HepG2 (cell line): Measurements from ENCODE around the gene UMOD. TPM values are rescaled to one million over a fixed set of nuclear protein-coding genes. Genes with fewer than 3 reads are reported as not detected.

Experiments
- HNF4A ChIP-seq: sonication (generic); formaldehyde crosslinking; IDR thresholded peaks from 2 replicates; pipeline ENCODE4 v1.4.0; 2020; ENCODE audit warnings: missing genetic modification reagents
- IRF9 ChIP-seq: sonication (generic); formaldehyde crosslinking; IDR thresholded peaks from 2 replicates; pipeline ENCODE4 v1.8.0; 2022; ENCODE audit warnings: missing genetic modification reagents, mild to moderate bottlenecking, borderline replicate concordance
- LCORL ChIP-seq, 2 experiments: fragments of 450-650 bp in 1 of 2; sonication (generic) in 1 of 2; formaldehyde crosslinking in 1 of 2; IDR thresholded peaks; 2 replicates each; pipeline versions ENCODE4 v1.5.0 to v1.6.1; 2017 to 2020; ENCODE audit warnings: antibody characterized with exemption in 1 of 2, missing genetic modification reagents in 1 of 2
- NCOA2 ChIP-seq: sonication (generic); formaldehyde crosslinking; IDR thresholded peaks from 2 replicates; pipeline ENCODE4 v1.8.0; 2022; ENCODE audit warnings: inconsistent platforms
- SALL1 ChIP-seq: sonication (generic); formaldehyde crosslinking; IDR thresholded peaks from 2 replicates; pipeline ENCODE4 v1.8.0; 2022; ENCODE audit warnings: mild to moderate bottlenecking, missing genetic modification reagents
- SMAD3 ChIP-seq: sonication (generic); formaldehyde crosslinking; IDR thresholded peaks from 2 replicates; pipeline ENCODE4 v1.4.0; 2020; ENCODE audit warnings: missing genetic modification reagents
- SMC3 ChIP-seq: IDR thresholded peaks from 2 replicates; pipeline ENCODE4 v1.6.1; 2011; ENCODE audit warnings: low read length, improper control_type of control experiment
- SP5 ChIP-seq: IDR thresholded peaks from 2 replicates; pipeline ENCODE4 v1.6.1; 2016; ENCODE audit warnings: low read depth, borderline replicate concordance
- SPEN ChIP-seq: sonication (generic); formaldehyde crosslinking; IDR thresholded peaks from 2 replicates; pipeline ENCODE4 v1.5.1; 2020; ENCODE audit warnings: low read depth, mild to moderate bottlenecking, missing genetic modification reagents
- STAG1 ChIP-seq: sonication (generic); formaldehyde crosslinking; IDR thresholded peaks from 2 replicates; pipeline ENCODE4 v1.4.0; 2020; ENCODE audit warnings: missing genetic modification reagents
- TFDP2 ChIP-seq: sonication (generic); formaldehyde crosslinking; IDR thresholded peaks from 2 replicates; pipeline ENCODE4 v1.4.0; 2020; ENCODE audit warnings: missing genetic modification reagents
- TGIF2 ChIP-seq: IDR thresholded peaks from 2 replicates; pipeline ENCODE4 v1.6.1; 2016; ENCODE audit warnings: control low read depth, missing compliant biosample characterization
- ZFP41 ChIP-seq: sonication (generic); formaldehyde crosslinking; IDR thresholded peaks from 2 replicates; pipeline ENCODE4 v1.4.0; 2020; ENCODE audit warnings: mild to moderate bottlenecking, missing genetic modification reagents, borderline replicate concordance
- ZNF343 ChIP-seq: sonication (generic); formaldehyde crosslinking; IDR thresholded peaks from 2 replicates; pipeline ENCODE4 v1.4.0; 2020; ENCODE audit warnings: mild to moderate bottlenecking, missing genetic modification reagents
- ZNF639 ChIP-seq: conservative IDR thresholded peaks from 2 replicates; pipeline ENCODE4 v1.6.1; 2018; ENCODE audit warnings: missing genetic modification reagents
- ZSCAN25 ChIP-seq: sonication (generic); formaldehyde crosslinking; IDR thresholded peaks from 2 replicates; pipeline ENCODE4 v1.8.0; 2022; ENCODE audit warnings: mild to moderate bottlenecking, missing genetic modification reagents
- polyA plus RNA-seq, 8 experiments: library from polyadenylated mRNA; depleted of rRNA in 3 of 8; stranded (reverse) in 7 of 8; unstranded in 1 of 8; fragments of >200 nt; fragmentation: Illumina TruSeq in 4 of 8; extraction: Trizol in 4 of 8; gene quantifications; 2 replicates each; pipeline versions ENCODE4 v1.2.1 to v1.2.3, GENCODE V29; 2011 to 2016; ENCODE audit warnings: low read depth in 4 of 8, missing spikeins in 1 of 8, mixed read lengths in 1 of 8; ENCODE audit not compliant: insufficient read depth in 1 of 8
- total RNA-seq, 5 experiments: library from RNA; depleted of rRNA; stranded (reverse); fragments of >200 nt; fragmentation: Illumina TruSeq; extraction: Trizol; gene quantifications; 2 replicates each; pipeline ENCODE4 v1.2.3, GENCODE V29; 2016; ENCODE audit warnings: low read depth in 1 of 5
- TF ChIP-seq, protein P1 (sequence below): sonication (generic); formaldehyde crosslinking; conservative IDR thresholded peaks from 2 replicates; pipeline ENCODE4 v1.5.0; 2020; ENCODE audit warnings: missing genetic modification reagents
- TF ChIP-seq, protein P2 (sequence below): sonication (generic); formaldehyde crosslinking; IDR thresholded peaks from 2 replicates; pipeline ENCODE4 v1.8.0; 2022; ENCODE audit warnings: missing genetic modification reagents, mild to moderate bottlenecking, moderate library complexity, borderline replicate concordance
- TF ChIP-seq, protein P3 (sequence below): sonication (generic); formaldehyde crosslinking; IDR thresholded peaks from 2 replicates; pipeline ENCODE4 v1.4.0; 2020; ENCODE audit warnings: missing genetic modification reagents

The UMOD gene
- total and polyA plus RNA-seq, 2 of the 13 experiments (the other 11 are each of a cell fraction or from before 2014, with no cell fraction given): not detected

DNA sequence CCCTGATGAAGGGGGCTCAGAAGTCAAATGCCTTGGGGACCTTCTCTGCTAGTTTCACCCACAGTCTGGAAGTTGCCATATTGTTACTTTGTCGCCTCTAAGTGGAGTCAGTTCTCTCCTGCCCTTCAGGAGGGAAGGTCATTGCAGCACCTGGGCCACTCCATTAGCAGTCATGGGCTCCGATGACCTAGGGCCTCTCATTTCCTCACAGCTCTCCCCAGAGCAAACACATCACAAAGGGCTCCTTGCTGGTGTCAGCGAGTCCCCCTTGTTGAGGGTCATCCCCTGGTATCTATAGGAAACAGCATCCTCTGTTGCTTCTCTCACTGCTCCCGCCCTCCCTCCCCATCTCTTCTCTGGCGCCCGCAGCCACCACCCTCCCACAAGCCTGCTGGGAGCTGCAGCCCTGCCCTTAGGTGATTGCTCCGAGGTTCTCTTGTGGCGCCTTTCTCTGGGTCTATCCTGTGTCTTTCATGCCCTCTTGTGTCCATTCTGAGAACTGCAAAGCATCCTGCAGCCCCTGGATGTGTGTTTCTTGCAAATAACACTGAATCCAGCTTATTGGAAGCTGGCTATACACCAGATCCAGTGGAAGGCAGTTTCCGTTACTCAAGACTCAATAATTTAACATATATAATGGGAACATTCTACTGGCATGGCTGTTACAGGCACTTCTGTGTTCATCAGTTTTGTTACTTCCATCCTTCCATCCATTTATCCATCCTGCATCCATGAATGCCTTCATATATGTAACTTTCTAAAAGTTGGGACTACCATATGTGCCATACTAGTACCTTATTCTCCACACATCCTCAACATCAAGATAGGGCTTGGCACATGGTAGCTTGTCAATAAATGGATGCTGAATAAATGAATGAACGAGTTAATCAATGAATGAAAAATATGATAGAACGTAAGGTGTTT is 30.9 kb upstream of the UMOD start (continued):
- TF ChIP-seq, protein P1, sequence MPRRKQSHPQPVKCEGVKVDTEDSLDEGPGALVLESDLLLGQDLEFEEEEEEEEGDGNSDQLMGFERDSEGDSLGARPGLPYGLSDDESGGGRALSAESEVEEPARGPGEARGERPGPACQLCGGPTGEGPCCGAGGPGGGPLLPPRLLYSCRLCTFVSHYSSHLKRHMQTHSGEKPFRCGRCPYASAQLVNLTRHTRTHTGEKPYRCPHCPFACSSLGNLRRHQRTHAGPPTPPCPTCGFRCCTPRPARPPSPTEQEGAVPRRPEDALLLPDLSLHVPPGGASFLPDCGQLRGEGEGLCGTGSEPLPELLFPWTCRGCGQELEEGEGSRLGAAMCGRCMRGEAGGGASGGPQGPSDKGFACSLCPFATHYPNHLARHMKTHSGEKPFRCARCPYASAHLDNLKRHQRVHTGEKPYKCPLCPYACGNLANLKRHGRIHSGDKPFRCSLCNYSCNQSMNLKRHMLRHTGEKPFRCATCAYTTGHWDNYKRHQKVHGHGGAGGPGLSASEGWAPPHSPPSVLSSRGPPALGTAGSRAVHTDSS: 0 out of 2 replicates have a peak, but pooled peaks have one; percentile 24
- TF ChIP-seq, protein P2, sequence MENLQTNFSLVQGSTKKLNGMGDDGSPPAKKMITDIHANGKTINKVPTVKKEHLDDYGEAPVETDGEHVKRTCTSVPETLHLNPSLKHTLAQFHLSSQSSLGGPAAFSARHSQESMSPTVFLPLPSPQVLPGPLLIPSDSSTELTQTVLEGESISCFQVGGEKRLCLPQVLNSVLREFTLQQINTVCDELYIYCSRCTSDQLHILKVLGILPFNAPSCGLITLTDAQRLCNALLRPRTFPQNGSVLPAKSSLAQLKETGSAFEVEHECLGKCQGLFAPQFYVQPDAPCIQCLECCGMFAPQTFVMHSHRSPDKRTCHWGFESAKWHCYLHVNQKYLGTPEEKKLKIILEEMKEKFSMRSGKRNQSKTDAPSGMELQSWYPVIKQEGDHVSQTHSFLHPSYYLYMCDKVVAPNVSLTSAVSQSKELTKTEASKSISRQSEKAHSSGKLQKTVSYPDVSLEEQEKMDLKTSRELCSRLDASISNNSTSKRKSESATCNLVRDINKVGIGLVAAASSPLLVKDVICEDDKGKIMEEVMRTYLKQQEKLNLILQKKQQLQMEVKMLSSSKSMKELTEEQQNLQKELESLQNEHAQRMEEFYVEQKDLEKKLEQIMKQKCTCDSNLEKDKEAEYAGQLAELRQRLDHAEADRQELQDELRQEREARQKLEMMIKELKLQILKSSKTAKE: no peak
- peak; percentile 58; the same call in 1 of the 2 replicates for TF ChIP-seq TFDP2 (CRISPR knock-in tag)
- no peak for TF ChIP-seq LCORL (IDR thresholded peaks at IDR 0.05)
- peak; percentile 56; the same call in 1 of the 2 replicates for TF ChIP-seq LCORL (CRISPR knock-in tag; IDR thresholded peaks at IDR 0.05)
- no peak for TF ChIP-seq IRF9 (CRISPR knock-in tag)
- TF ChIP-seq ZNF639 (CRISPR knock-in tag): no peak
- peak; percentile 97 for TF ChIP-seq STAG1 (CRISPR knock-in tag)
- TF ChIP-seq SALL1 (CRISPR knock-in tag): no peak
- TF ChIP-seq NCOA2: 0 out of 2 replicates have a peak, but pooled peaks have one; percentile 20
- no peak for TF ChIP-seq SP5
- TF ChIP-seq ZNF343 (CRISPR knock-in tag): no peak
- TF ChIP-seq ZSCAN25: peak; percentile 88
- TF ChIP-seq SPEN (CRISPR knock-in tag): 0 out of 2 replicates have a peak, but pooled peaks have one; percentile 14
- TF ChIP-seq HNF4A: peak; percentile 22; the same call in 1 of the 2 replicates
- TF ChIP-seq ZFP41 (CRISPR knock-in tag): 0 out of 2 replicates have a peak, but pooled peaks have one; percentile 14
- 0 out of 2 replicates have a peak, but pooled peaks have one; percentile 51 for TF ChIP-seq SMAD3 (CRISPR knock-in tag)
- peak; percentile 99 for TF ChIP-seq SMC3
- TF ChIP-seq, protein P3, sequence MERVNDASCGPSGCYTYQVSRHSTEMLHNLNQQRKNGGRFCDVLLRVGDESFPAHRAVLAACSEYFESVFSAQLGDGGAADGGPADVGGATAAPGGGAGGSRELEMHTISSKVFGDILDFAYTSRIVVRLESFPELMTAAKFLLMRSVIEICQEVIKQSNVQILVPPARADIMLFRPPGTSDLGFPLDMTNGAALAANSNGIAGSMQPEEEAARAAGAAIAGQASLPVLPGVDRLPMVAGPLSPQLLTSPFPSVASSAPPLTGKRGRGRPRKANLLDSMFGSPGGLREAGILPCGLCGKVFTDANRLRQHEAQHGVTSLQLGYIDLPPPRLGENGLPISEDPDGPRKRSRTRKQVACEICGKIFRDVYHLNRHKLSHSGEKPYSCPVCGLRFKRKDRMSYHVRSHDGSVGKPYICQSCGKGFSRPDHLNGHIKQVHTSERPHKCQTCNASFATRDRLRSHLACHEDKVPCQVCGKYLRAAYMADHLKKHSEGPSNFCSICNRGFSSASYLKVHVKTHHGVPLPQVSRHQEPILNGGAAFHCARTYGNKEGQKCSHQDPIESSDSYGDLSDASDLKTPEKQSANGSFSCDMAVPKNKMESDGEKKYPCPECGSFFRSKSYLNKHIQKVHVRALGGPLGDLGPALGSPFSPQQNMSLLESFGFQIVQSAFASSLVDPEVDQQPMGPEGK (CRISPR knock-in tag): peak; percentile 30; the same call in 1 of the 2 replicates
- TF ChIP-seq TGIF2: no peak
